ENCODE data around the gene SPEF1.

SPEF1 gene

DNA sequence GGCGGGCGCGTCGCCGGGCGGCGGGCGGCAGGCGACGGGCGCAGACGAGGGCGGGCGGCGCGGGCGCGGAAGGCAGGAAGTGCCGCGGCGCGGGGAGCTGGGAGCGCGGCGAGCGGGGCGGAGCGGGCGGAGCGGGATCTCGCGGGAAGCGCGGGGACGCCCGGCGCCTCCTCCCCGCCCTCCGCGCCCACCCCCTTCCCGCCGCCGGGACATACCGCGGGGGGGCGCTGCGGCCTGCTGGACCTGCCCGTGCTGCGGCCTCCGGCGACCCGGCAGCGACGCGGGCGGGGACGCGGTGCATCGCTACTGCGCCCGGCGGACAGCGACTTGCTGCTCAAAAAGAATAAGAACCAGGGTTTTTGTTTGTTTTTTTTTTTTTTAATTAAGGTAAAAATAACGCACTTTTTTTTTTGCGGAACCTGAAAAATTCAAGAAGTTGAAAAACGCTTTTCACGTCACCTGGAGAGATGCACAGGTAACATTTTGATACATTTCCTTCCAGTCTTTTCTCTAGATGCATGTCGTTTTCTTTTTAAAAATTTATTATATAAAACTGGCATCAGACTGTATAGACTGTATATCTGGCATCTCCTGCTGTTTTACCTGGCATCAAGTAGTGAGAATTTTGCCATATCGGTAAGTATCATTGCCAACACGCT lies 5.5 kb upstream of the SPEF1 start, which contains the start of gene CENPB:
TSS of gene CENPB (minus strand) at position 76 of the 659 bp plus-strand sequence. CDS start 257 bp downstream, outside the sequence.
- no peak for FAIRE-seq

DNA sequence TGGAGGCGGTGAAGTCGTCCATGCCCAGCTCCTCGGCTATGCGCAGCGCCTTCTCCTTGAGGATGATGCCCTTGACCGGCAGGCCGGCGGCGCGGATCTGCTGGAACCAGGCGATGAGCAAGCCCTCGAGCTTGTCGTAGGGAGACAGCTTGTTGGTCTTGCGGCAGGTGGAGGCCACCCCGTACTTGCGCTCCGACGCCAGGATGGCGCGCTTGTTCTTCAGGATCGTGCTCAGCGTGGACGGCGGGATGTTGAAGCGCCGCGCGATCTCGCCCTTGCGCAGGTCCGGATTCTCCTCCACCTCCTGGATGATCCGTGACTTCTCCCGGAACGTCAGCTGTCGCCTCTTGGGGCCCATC lies 4.9 kb upstream of the SPEF1 start:
- no peak for FAIRE-seq

DNA sequence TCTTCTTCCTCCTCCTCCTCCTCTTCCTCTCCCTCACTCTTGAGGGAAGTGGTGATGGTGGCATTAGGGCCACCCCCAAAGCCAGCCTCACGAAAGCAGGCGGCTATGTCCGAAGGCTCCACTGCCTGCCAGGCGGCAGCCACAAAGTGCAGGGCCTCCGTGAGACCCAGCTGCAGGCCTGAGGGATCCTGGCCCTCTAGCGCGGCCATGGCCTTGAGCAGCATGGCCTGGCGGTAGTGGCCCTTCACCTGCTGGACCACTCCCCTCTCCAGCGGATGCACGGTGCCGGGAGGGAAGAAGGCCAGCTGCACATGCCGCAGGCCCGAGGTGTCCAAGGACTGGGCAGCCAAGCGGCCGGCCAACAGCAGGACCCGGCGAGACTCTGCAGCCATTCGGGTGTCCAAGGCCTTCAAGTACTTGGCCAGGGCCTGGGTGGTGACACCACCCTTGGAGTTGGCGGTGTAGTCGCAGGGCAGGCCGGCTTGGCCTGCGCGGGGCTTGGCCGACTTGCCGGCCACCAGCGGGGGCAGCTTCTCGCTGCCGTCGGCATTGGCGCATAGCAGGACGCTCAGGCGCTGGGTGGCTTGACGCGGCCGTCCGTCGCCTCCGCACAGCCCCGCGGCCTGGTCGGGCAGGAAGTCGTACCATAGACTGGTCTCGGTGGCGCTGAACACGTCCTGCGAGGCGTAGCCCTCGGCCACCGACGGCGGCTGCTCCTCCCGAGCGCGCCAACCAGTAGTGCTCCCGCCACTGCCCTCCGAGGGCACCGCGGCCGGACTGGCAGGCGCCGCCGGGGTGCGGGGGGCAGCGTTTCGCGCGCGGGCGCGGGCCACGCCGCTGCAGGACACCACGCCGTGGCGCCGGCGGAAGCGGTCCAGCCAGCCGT lies 4.2 kb upstream of the SPEF1 start:
- FAIRE-seq: no peak

DNA sequence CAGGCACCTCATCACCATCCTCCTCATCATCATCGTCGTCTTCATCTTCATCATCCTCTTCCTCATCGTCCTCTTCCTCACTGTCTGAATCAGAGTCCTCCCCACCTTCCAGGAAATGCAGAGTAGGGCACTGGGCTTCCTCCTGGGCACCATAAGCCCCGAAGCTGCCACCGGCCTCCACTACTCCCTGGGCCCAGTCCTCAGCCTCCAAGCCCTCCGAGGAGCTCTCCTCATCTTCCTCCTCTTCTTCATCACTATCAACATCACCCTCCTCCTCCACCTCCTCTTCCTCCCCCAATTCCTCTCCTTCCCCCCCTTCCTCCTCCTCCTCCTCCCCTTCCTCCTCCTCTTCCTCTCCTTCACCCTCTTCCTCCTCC lies 3.6 kb upstream of the SPEF1 start:
- no peak for FAIRE-seq

DNA sequence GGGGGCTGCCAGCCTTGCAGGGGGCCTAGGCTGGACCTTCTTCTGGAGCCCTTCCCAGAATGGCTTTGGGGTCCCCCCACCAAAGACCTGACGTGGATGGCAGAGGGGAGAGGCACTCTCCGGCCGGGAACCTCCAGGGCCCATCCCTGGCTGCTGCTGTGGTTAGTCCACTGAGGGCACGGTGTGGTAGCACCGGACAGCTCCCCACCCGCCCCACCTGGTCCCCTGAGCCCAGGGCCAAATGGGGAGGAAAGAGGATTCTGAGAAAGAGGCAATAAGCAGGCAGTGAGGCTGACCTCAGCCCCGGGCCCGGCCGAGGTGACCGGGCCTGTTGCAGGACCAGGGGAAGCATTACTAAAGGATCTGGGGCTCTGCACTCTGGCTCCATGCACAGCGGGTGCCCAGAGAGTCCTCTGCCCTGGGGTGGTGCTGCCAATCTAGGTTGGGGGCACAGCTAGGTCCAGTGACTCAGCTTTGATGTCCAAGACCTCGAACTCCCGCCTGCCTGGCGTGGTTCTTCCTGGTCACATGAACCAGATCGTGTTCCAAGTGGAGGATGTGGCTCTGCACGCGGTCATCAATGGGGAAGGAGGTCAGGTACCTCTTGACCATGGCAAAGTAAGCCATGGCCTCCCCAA lies 3.1 kb upstream of the SPEF1 start:
- FAIRE-seq: no peak

DNA sequence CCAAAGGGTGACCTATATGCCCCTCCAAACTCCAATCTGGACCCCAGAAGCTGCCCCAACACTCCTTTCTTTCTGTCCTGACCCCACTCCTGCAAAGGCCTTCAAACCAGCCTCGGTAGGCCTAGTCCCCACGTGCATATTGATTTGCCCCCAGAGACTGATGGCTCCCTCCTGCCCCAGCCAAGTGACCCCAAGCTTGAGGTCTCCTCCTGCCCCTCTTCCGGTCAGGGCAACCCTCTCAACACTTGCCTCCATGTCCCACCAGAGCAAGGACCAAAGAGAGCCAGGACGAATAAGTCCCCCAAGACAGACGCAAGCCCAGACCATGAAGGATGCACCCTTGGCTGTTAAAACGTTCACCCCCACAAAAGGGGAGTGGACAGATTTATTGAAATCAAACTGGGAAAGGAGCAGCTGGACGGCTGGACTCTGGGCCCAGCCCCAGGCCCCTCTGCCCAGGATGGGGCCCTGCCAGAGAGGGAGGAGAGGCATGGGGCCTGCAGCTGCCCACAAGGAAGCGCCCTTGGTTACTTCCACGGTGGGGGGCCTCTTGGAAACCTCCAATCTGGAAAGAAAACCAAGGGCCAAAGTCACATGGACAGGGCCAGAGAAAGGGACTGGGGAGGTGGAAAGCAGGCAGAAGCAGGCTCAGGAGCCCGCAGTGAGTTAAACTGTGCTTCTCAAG lies 2.4 kb upstream of the SPEF1 start:
- FAIRE-seq: no peak

DNA sequence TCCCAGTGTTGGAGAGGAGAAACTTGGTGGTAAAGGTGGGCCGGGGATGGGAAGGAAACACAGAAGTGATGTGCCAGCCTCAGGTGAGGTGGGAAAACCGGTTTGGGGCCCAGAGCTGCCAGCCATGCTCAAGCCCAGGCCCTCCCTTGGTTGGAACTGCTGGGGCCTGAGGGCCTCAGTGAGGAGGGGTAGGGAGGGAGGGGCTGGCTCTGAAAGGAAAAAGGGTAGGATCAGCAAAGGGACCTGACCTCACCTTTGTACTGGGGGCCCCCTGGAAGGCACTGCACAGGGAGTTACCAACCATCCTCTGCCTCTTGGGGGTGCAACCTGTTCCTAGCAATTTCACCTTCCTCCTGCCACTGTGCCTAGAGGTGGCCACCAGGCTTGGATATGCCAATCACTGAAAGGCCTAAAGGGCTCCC lies 1.8 kb upstream of the SPEF1 start:
- no peak for FAIRE-seq

DNA sequence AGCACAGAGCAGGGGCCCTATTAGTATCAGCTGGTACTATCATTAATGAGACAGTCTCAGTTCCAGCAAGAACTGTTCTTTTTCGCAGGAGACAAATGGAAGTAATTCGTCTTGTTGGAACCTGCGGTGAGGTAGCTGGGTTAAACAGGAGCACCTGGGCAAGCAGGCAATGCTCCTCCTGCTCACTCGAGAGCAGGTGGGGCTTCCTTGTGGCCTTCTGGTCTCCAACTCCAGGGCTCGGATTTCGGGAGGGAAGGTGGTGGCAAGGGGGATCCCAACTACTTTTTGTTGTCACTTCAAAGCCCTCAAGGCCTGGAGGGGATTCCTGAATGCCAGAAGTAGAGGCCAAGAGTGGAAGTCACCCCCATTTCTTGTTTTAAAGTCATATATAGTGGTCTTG lies 1.3 kb upstream of the SPEF1 start:
- no peak for FAIRE-seq

DNA sequence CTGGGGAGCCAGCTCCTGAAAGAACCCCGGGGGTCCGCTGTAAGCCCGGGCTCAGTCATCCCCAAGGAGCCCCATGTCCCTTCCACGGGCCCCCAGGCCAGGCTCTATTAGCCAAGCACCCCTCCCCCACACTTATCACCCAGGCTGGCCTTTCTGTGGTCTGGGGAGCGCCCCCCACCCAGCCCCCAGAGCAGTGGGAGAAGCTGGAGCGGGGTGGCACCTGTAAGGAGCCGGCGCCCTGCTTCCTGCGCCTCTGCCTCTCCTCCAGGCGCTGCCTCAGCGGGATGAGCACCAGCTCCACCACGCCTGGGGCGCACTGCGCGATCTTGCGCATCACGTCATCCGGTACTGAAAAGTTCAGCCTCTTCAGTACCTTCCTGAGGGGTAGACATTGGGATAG lies 2.3 kb downstream of the SPEF1 start:
- FAIRE-seq: no peak

DNA sequence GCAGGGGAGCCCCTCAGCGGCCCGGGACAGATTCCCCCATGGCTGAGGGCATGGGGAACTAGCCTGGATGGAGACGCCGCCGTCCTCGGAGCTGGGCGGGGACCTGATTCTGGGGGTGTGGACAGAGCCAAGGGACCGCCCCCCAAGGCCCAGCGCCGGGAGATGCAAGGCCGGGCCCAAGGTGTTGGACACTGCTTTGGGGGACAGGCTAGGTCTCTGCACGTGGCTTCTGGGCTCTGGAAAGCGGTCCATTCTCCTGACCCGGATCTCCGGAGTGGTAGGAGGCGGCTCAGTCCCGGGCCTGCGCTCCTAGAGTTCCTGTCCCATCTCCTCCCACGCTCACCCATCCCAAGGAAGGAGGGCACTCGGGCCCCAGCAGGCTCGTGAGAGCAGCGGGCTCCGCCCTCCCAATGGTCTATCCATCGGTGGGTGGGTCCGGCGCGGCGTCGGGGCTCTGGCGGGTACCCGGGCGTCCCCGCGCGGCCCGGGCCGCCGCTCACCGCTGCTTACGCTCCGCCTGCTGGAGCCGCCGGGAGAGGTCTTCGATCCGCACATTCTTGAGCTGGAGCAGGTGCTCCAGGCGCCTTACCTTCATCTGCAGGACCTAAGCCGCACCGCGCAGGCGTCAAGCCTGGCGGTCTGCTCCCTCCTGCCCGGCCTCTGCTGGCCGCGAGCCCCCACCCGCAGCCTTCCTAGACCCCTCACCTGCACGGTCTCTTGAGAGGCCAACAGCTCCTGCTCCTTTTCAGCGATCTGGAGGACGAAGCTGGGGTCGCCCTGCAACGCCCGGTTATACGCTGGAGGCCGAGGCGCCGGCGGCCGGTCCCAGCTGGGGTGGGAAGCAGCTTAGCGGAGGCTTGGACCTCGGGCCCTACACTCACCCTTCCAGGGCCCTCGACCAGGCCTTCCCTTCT lies 3.3 kb downstream of the SPEF1 start:
- FAIRE-seq: no peak

DNA sequence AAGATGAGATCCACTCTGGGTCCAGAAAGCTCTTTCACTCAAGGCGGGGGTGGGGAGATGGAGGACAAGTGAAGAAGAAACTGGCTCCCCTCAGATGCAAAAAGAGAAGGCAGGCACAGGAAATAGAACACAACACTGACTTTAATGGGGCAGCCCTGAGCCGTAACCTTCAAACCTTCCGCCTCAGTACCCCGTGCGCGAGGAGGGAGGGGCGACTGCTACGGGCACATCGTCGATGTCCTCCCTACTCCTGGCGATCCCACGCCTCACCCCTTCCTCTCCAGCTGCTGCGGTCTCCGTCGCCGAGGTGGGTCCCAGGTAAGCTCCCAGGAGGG lies 3.9 kb downstream of the SPEF1 start:
- no peak for FAIRE-seq

DNA sequence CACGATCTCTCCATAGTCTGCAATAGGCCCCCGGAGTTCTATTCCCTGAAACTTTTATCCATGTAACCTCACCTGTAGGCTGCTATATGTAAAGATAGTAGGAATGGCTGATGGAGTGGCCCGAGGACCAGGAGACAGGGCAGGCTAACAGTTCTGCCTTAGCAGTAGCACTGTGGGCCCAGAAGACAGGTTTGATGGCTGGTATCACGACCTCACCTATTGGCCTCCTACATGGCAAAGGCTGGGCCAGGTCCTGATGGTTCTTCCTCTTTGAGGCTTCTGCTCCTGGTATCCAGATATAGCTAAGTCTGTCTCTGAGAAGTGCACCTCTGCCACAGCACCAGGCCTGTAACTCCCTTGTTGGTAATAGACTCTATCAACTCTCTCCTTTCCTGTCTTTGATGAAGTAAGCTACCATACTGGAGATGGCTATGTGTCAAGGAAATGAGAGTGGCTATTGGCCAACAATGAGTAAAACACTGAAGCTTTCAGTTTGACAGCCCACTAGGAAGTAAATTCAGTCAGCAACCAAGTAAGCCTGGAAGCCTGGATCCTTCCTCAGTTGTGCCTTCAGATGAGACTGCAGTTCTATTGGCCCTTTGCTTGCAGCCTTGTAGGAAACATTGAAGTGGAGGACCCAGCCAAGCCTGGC lies 5.7 kb downstream of the SPEF1 start:
- FAIRE-seq: no peak

DNA sequence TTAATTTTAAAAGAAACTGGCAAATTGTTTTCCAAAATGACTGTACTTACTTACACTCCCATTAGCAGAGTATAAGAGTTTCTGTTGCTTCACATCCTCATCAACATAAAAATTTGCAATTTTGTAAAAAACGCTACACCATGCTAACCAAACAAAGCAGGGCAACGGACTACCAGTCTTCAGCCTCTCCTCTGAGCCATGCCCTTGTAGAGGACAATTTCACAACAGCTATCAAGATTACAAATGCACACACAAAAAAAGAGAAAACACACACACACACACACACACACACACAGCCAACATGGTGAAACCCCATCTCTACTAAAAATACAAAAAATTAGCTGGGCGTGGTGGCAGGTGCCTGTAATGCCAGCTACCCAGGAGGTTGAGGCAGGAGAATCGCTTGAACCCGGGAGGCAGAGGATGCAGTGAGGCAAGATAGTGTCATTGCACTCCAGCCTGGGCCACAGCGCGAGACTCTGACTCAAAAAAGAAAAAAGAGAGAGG lies 9.6 kb downstream of the SPEF1 start:
- FAIRE-seq: no peak

DNA sequence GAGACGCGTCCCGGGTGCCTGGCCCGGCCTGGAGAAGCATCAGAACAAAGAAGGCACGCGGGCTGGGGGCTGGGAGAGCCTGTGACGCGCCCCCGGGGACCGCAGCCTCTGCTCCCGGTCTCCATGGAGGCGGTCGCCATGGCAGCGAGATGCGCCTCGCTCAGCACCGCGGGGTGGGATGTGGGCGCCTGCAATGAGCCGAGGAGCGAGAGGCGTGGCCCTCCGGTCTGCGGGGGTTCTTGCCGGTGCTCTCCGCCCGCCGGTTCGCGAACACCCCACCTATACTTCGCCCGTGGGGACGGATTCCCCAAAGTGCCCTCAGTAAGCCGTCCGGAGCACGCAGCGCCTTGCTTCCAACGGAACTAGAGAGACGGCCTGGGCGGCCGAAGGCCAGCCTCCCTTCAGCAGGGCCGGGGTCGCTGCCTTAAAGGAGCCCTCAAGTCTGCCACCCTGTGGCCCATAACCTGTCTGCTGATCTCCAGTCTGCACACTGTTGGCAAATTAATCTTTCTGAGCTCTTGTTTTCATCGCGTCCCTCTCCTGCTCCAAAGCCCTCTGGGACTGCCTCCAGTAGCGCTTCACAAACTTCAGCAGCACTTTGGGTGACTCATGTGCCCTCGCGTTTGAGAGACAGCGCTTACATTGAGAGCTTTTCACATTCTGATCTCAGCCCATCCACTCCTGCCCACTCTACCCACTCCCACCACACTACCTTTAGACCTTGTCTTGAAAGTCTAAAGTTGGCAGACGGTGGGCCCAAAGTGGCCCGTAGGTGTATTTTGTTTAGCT lies 12.7 kb downstream of the SPEF1 start:
- no peak for FAIRE-seq

DNA sequence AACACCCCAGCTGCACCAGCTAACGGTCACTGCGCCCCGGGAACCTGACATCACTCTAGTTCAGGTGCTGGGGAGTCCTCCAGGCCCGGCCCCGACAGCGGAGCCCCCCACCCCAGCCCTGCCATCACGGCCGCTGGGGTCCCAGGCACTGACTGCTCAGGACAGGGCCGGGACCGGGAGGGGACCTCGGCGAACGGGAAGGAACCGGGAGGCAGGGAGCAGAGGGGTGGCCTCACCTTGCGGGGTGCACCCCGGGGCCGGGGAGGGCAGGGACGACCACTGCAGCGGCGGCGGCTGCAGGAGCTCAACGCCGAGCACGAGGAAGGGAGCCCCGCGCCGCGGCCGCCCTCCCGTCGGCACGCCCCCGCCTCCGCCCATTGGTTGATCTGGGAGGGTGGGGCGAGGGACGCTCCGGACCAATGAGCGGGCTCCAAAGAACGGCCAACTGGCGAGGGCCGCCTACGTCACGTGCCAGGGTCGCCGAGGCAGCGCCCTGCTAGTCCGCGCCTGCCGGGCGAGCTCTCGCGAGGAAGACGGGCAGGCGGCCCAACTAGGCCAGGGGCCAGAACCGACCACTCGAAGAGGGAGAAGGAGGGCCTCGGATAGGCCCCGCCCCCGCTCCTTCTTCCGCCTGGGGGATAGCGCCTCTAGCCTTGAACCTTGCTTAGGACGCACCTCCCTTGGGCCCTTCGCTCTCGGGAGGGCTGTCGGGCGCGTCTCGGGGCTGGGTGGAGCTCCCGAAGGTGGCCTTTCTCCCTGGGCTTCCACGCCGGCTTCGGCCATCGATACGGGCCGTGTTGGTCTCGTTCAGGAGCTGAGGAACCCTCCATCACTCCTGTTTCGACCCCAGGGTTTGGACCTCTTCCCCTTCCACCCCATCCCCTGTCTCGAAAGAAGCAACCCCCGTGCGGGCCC lies 13.6 kb downstream of the SPEF1 start, which contains the start of gene ADISSP:
TSS of gene ADISSP (minus strand) at position 327 of the 915 bp plus-strand sequence. CDS start 7,653 bp downstream, outside the sequence.
- FAIRE-seq: peak; percentile 10

DNA sequence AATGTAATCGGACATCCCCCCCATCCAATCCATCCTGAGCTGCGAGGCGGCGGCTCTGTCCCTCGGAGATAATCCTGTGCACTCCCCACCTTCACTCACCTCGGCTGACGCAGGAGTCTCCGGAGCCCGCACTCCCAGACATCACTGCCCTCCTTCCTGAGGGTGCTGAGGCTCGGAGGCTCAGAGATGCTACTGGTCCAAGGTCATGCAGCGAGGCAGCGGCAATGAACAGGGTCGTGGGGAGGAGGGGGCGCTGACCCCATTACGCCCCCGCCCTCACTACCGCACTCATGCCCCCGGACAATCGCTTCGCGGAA lies 14.2 kb downstream of the SPEF1 start:
- FAIRE-seq: no peak

DNA sequence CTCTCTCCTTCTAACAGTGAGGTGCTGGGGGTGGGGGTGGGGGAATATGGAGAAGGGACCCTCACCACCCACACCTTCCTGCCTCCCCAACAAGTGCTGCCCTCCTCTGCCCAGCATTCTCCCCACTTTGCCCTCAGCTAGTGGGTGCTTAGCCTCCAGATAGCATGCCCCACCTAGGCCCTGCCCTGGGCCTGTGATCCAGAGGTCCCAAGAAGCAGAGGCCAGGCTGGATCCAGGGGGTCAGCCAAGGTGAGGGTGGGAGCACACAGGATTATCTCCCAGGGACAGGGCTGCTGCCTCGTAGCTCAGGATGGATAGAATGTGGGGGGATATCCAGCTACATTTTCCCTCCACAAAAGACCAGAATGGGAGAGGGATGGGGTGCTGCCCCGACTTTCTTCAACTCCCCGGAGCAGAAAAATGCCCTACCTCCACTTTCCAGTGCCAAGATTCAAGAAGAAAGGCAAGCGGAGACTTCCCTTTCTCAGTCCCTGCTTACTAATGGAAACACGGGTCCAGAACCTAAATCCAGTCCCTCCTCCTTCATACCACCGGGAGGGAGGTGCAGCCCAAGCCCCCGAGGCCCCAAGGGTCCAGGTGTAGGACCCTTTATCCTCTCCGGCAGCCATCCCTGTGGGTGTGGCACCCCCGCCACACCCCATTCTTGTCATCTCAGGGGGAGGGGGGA lies 14.7 kb downstream of the SPEF1 start:
- no peak for FAIRE-seq

DNA sequence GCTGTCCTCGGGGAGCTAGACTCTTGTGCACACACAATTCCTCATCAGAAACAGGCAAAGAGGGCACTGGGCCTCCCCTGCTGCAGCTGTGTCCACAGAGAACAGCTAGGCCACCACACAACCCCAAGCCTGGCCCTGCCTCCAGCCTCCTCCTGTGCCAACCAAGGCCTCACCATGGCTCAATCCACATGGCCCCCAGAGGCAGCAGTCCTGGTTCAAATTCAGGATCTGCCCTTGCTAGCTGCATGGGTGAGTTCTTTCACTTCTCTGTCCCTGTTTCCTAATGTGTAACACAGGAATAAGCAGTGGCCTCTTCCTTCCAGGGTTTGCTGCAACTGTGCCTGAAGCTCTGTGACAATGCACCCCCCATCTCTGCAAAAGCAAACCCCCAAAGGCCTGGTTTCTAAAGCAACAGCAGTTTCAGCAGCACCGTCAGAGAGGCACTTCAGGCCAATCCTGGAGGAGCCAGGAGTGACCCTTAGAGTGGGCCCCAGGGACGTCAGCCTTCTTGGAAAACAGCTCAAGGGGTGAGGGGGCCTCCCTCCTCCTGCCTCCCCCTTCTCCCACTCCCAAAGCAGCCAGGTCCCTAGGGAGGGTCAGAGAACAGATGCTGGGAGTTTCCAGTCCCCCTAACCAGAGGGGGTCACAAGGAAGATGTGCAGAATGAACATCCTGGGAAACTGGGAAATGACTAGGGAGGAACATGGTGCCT lies 15.9 kb downstream of the SPEF1 start:
- no peak for FAIRE-seq
